AG04449 (cell line): ENCODE data around the gene PSMD9.
A peak's percentile ranks its signal among the peaks of the same experiment; 100 is the strongest.
"Not testable (repeated sequence)": the region's sequence is repeated elsewhere in the genome, so short reads cannot be mapped to it uniquely, and the experiment has no call there.

Experiments
- CTCF ChIA-PET: fragments of 350-600 bp; formaldehyde crosslinking; extraction: SDS; loops from one replicate; lab custom pipeline; 2021; ENCODE audit warnings: antibody characterized with exemption; lab: Yijun Ruan, JAX
- POLR2A ChIA-PET: fragments of 400-600, 350-600 bp; formaldehyde crosslinking; extraction: SDS; loops from one replicate; lab custom pipeline; 2020; ENCODE audit warnings: antibody characterized with exemption, inconsistent platforms; lab: Yijun Ruan, JAX
- DNase-seq: peaks from one replicate; pipeline ENCODE4 v3.0.0-alpha.2; 2010; ENCODE audit warnings: low read depth, low spot score
- H3K4me3 ChIP-seq: 2 replicates; pipeline ENCODE4 v1.5.1; 2011; ENCODE audit warnings: low read depth, mild to moderate bottlenecking, control low read depth, low read length
- CTCF ChIP-seq: IDR thresholded peaks from one replicate; pipeline ENCODE4 v1.5.1; 2011; ENCODE audit warnings: mild to moderate bottlenecking, moderate library complexity, low read length, control low read depth, inconsistent platforms; ENCODE audit not compliant: insufficient read depth; ENCODE audit errors: missing control alignments

The PSMD9 gene

GRCh38 chr12:121860257-121860656 is 28.3 kb upstream of the PSMD9 start:
- POLR2A ChIA-PET = no interaction called here
- H3K4me3 ChIP-seq = no peak overlapping the region
- CTCF ChIA-PET = interaction anchor here (0.6 to 4.2 kb wide), 5 partner anchors 22 to 94 kb away, joined by 3 to 16 read pairs (median 5); partner anchors contain the start of gene PSMD9
- DNase-seq = no peak
- no peak for TF ChIP-seq CTCF

GRCh38 chr12:121860699-121861098 is 27.9 kb upstream of the PSMD9 start:
- CTCF ChIA-PET = interaction anchor here (0.6 to 4.2 kb wide), 6 partner anchors 12 to 95 kb away, joined by 3 to 16 read pairs (median 4); partner anchors contain the start of gene PSMD9
- H3K4me3 ChIP-seq, POLR2A ChIA-PET, DNase-seq: not testable (repeated sequence)

GRCh38 chr12:121861636-121862254 is 26.8 kb upstream of the PSMD9 start:
- peak overlapping the region; percentile 10 for H3K4me3 ChIP-seq
- DNase-seq = no peak
- TF ChIP-seq CTCF = no peak
- CTCF ChIA-PET = interaction anchor here (0.6 to 4.2 kb wide), 8 partner anchors 11 to 295 kb away, joined by 3 to 16 read pairs (median 4); partner anchors contain the start of gene PSMD9
- POLR2A ChIA-PET = interaction anchor here (0.9 kb wide), 1 partner anchor 49 kb away, joined by 5 read pairs; no protein-coding TSS in a partner anchor

- TF ChIP-seq CTCF = no peak
- POLR2A ChIA-PET = no interaction called here
- DNase-seq = no peak
- CTCF ChIA-PET = interaction anchor here (1.4 to 1.9 kb wide), 3 partner anchors 27 to 72 kb away, joined by 3 to 6 read pairs (median 3); partner anchors contain the start of gene RHOF
- no peak overlapping the region for H3K4me3 ChIP-seq
Observed at GRCh38 chr12:121866331-121866730, 22.3 kb upstream of the PSMD9 start.

- CTCF ChIA-PET = interaction anchor here (1.2 to 1.8 kb wide), 3 partner anchors 19 to 75 kb away, joined by 3 to 7 read pairs (median 6); partner anchors contain the start of gene RHOF
- POLR2A ChIA-PET = not testable (repeated sequence)
Observed at GRCh38 chr12:121869229-121869628, 19.4 kb upstream of the PSMD9 start.

GRCh38 chr12:121871467-121871866 is 17.1 kb upstream of the PSMD9 start:
- H3K4me3 ChIP-seq = no peak overlapping the region
- ChIA-PET POLR2A (no interaction called here), CTCF (interaction anchor here (0.9 to 3.0 kb wide), 2 partner anchors 18 to 77 kb away, joined by 4 to 16 read pairs; partner anchors contain the start of genes PSMD9 and RHOF)
- no peak for TF ChIP-seq CTCF
- no peak for DNase-seq

More at GRCh38 chr12:121869229-121869628, 19.4 kb upstream of the PSMD9 start:
- not testable (repeated sequence) for H3K4me3 ChIP-seq, DNase-seq

GRCh38 chr12:121872546-121873215 is 15.9 kb upstream of the PSMD9 start:
- ChIA-PET CTCF (interaction anchor here (0.9 to 3.0 kb wide), 7 partner anchors 11 to 79 kb away, joined by 3 to 16 read pairs (median 5); partner anchors contain the start of genes PSMD9 and RHOF), POLR2A (interaction anchor here (1.0 kb wide), 1 partner anchor 16 kb away, joined by 10 read pairs; the partner anchor contains the start of gene PSMD9)
- peak overlapping the region; percentile 23; the same call in 1 of the 2 replicates for H3K4me3 ChIP-seq
- peak; percentile 87 for DNase-seq
- no peak for TF ChIP-seq CTCF
